ENCODE data around the gene DESI1. TPM values are rescaled to one million over a fixed set of nuclear protein-coding genes. Genes with fewer than 3 reads are reported as not detected.
"Not testable (repeated sequence)": the region's sequence is repeated elsewhere in the genome, so short reads cannot be mapped to it uniquely, and the experiment has no call there.

Gene DESI1
- total and polyA plus RNA-seq, 2 of the 13 experiments (the other 11 are each of a cell fraction or from before 2014, with no cell fraction given): 21.6 to 29.2 TPM

- H3K27ac ChIP-seq (ENCODE audit: extremely low read length, insufficient read depth, low read length): no peak overlapping the region
- ATAC-seq: no peak
- no TSS peak for BruUV-seq (replicated peaks)
Measured at GRCh38 chr22:41664490-41664889, 43.6 kb upstream of the DESI1 start.

GRCh38 chr22:41663594-41663993, 42.8 kb upstream of the DESI1 start:
- H3K79me2 ChIP-seq (ENCODE audit: insufficient read depth, low read length); H3K27ac ChIP-seq (ENCODE audit: extremely low read length, insufficient read depth, low read length); in situ Hi-C loops (cut with HindIII; ENCODE audit: extremely low pct_ligation_motif_present, low pct_unique_long_range_greater_than_20kb); H3K4me2 ChIP-seq (ENCODE audit: low read depth, low read length); H3K4me3 ChIP-seq (replicated peaks in 1 of 3; ENCODE audit: insufficient read depth in 1 of 3, low read depth in 2 of 3, low read length in 3 of 3); CTCF ChIA-PET (ENCODE audit: low intra/inter-chr PET ratio, low total read pairs); H3K9ac ChIP-seq (ENCODE audit: insufficient read depth, low read depth, low read length); H2AFZ ChIP-seq (ENCODE audit: low read length); FAIRE-seq; H4K20me1 ChIP-seq (ENCODE audit: insufficient read depth, low read length); H3K9me3 ChIP-seq (ENCODE audit: low read length); intact Hi-C loops (cut with micrococcal nuclease; ENCODE audit: unreplicated experiment); BruUV-seq (replicated peaks); H3K27me3 ChIP-seq (ENCODE audit: control insufficient read depth in 1 of 2, insufficient read depth in 2 of 2, low read length in 2 of 2); ATAC-seq; DNase-seq (ENCODE audit: low spot score): not testable (repeated sequence)
- Histone ChIP-seq H3K36me3 (replicated peaks in 1 of 2; ENCODE audit: control insufficient read depth in 1 of 2, insufficient read depth in 2 of 2, low read length in 2 of 2) (peaks cover 23 to 52% of the 10 kb centered on the region in 2 experiments), H3K4me1 (ENCODE audit: insufficient read depth, low read length) (peaks cover 15% of the 10 kb centered on the region)
- WGBS (ENCODE audit: low lambda C conversion rate): 95% methylated on average over 8 of the region's 9 CpGs
- POLR2A ChIA-PET: interaction anchor here (2.3 kb wide), 1 partner anchor 10 kb away, joined by 6 read pairs; no protein-coding TSS in a partner anchor

More at GRCh38 chr22:41664490-41664889, 43.6 kb upstream of the DESI1 start:
- H3K4me3 ChIP-seq (replicated peaks in 1 of 3; ENCODE audit: insufficient read depth in 1 of 3, low read depth in 2 of 3, low read length in 3 of 3): no peak overlapping the region
- no peaks in the 10 kb centered on the region for H3K9me3 ChIP-seq (ENCODE audit: low read length)
- CTCF ChIA-PET (ENCODE audit: low intra/inter-chr PET ratio, low total read pairs): no interaction called here
- no peak overlapping the region for H2AFZ ChIP-seq (ENCODE audit: low read length)
- no peak overlapping the region for H3K4me2 ChIP-seq (ENCODE audit: low read depth, low read length)
- FAIRE-seq (no peak), DNase-seq (ENCODE audit: low spot score) (no peak)
- H3K4me1 ChIP-seq (ENCODE audit: insufficient read depth, low read length): peaks cover 15% of the 10 kb centered on the region
- in situ Hi-C loops (cut with HindIII; ENCODE audit: extremely low pct_ligation_motif_present, low pct_unique_long_range_greater_than_20kb) (no loop called here), intact Hi-C loops (cut with micrococcal nuclease; ENCODE audit: unreplicated experiment) (no loop called here)
- TF ChIP-seq REXO4 (CRISPR knock-in tag; IDR thresholded peaks at IDR 0.05; ENCODE audit: borderline replicate concordance) (no peak), POLR2A (IDR thresholded peaks at IDR 0.05; ENCODE audit: insufficient read depth in 1 of 2, low read depth in 2 of 2, low read length in 2 of 2) (0 out of 4 replicates have a peak, but pooled peaks of 1 of the 2 experiments have one; percentile 17), ARID3A (IDR thresholded peaks at IDR 0.05; ENCODE audit: low read depth, low read length) (no peak)
- no peaks in the 10 kb centered on the region for H3K27me3 ChIP-seq (ENCODE audit: control insufficient read depth in 1 of 2, insufficient read depth in 2 of 2, low read length in 2 of 2)
- no peaks in the 10 kb centered on the region for H4K20me1 ChIP-seq (ENCODE audit: insufficient read depth, low read length)
- no peaks in the 10 kb centered on the region for H3K79me2 ChIP-seq (ENCODE audit: insufficient read depth, low read length)
- H3K9ac ChIP-seq (ENCODE audit: insufficient read depth, low read depth, low read length): no peak overlapping the region
- H3K36me3 ChIP-seq (replicated peaks in 1 of 2; ENCODE audit: control insufficient read depth in 1 of 2, insufficient read depth in 2 of 2, low read length in 2 of 2): peaks cover 18 to 46% of the 10 kb centered on the region in 2 experiments
- POLR2A ChIA-PET: interaction anchor here (2.3 kb wide), 1 partner anchor 11 kb away, joined by 6 read pairs; no protein-coding TSS in a partner anchor

Data from HepG2 (cell line).